ENCODE data around the gene ERBB4.

Gene ERBB4

DNA sequence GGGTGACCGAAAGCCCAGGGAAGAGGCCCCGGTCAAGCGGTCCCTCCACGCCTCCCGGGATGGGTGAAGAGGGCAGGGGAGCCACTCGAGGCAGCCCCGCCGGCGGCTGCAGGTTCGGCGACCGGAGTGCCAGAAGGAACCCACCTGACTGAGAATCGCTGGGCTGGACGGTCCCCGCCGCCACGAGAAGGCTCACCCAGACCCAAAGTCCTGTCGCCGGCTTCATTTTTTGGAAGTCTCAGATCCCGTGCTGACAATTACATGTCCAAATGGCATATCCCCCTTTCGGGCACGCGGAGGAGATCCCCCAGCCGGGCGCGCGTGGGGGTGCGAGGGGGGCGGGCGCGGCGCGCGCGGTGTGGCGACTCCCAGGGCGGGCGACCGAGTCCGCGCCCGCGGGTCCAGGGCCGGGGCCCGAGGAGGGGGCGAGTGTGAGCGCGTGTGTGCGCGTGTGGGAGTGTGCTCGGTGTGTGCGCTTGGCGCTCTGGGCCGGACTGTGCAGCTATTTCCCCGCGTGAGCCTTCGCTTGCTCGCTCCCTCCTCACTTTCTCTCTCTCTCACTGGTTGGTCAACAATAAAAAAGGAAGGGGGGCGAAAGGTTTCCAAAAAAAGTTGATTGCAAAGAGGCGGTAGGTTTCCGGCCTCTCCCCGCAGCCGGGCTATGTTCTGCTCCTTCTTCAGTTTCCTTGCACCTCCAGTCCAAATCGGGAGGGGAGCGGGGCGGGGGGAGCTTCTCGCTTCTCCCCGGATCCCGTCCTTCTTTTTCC lies at the start of gene ERBB4:
Gene ERBB4, minus strand, starts transcription at position 498 of the 767 bp plus-strand sequence. Its CDS starts 272 bp downstream, at position 226.
- no peak for DNase-seq

DNA sequence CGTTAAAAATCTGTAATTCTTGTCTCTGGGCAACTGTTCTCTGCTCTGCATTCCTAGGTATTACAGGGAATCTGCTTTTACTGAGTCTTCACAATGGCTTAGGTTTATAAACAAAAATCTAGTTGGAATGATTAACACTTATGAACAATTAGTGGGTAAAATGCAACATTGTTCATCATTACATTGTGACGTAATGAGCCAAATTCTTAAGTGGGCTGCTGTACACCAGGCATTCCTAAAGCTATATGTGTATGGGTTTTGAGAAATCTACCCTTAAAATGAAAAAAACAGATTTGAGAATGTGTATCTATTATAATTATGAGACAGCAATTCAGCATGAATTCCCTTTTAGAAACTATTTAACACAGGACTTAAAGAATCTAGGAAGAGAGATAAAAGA lies 41.5 kb upstream of the ERBB4 start:
- DNase-seq: no peak

DNA sequence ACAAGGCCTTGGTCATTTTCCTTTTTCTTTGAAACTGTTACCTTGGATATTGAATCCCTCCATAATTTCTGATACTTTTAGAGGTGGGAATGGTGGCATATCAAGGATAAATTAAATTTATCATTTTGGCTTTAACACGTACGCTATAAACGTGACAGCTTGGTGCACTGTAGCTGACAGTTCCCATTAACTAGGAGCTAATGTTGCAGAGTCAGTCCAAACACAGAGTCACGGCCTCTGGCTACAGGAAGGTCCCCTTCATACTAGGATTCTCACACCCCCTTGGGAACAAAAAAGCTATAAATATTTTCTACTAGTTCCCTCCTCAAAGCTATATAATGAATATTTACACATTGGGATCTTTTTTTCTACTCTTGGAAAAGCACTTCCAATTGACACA lies 17.7 kb upstream of the ERBB4 start:
- DNase-seq: no peak

DNA sequence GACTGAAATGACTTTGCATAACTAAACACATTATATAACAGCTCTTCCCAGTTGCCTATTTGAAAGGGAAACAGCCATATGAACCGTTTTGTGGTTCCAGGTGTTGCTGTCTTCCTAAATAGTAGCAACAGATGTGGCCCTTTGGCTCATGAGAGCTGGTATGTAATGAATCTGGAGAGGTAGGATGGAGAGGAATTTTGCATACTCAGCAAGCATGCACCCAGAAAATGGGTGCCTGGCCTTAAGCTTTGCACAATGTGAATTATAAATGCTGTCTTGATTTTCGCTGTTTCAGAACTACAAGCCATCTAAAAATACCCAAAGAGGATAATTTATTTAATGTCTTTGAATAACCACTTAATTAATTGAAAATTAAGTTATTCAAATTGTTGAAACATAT lies 15.6 kb upstream of the ERBB4 start:
- DNase-seq: peak; percentile 11

DNA sequence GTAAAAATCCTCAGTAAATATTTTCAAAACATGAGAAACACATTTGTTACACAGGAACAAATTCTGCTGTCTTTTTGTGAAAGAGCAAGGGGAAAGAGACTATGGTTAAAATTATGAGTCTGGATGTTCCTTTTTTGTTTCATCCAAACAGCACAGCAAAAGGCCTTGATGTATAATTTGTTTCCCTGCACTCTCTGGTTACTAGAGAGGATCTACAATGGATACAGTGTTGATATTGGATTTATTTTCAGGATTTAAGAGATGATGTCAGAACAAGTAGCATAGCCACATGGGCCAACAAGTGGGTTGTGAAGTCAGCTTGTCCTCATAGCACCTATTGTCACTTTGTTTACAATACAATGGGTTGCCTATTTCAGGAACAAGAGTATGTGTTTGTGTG lies 11.3 kb upstream of the ERBB4 start:
- no peak for DNase-seq

GRCh38 chr2:212549463-212549862 lies 10.9 kb upstream of the ERBB4 start:
- no peak for DNase-seq

DNA sequence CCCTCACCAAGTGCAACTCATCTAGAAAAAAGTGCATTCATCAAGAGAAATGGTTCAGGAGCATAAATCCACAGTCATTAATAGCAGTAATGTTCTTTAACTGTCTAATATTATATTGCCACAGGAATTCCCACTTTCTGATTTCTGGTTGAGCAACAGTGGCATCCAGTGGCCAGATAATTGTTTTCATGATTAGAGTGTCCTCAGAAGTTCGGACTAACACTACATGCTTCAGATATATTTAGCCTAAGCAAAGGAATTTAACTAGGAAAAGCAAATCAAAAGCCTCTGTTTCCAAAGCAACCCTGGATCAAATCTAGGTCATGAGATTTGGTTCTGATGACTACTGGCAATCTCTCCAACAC lies 9.8 kb upstream of the ERBB4 start:
- no peak for DNase-seq

GRCh38 chr2:212547716-212548454 lies 9.3 kb upstream of the ERBB4 start:
- no peak for DNase-seq

GRCh38 chr2:212546669-212547068 lies 8.1 kb upstream of the ERBB4 start:
- DNase-seq: no peak

DNA sequence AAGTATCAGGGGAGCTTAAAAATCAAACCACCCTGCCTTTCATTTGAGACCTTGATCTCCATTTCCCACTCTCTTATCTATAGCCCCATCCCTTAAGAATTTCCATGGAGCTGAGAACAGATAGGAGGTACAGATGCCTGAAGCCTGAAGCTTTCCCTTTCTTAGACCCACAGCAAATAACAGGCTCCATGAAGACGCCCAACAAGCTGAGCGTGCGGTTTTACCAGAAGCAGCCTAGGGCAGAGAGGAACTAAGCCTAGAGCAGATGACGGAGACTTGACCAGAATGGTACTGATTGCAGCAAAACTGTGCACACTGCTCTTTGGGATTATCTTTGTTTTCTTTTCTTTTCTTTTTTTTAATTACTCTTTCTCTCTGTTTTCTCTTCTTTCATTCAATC lies 1.7 kb upstream of the ERBB4 start:
- DNase-seq: no peak

DNA sequence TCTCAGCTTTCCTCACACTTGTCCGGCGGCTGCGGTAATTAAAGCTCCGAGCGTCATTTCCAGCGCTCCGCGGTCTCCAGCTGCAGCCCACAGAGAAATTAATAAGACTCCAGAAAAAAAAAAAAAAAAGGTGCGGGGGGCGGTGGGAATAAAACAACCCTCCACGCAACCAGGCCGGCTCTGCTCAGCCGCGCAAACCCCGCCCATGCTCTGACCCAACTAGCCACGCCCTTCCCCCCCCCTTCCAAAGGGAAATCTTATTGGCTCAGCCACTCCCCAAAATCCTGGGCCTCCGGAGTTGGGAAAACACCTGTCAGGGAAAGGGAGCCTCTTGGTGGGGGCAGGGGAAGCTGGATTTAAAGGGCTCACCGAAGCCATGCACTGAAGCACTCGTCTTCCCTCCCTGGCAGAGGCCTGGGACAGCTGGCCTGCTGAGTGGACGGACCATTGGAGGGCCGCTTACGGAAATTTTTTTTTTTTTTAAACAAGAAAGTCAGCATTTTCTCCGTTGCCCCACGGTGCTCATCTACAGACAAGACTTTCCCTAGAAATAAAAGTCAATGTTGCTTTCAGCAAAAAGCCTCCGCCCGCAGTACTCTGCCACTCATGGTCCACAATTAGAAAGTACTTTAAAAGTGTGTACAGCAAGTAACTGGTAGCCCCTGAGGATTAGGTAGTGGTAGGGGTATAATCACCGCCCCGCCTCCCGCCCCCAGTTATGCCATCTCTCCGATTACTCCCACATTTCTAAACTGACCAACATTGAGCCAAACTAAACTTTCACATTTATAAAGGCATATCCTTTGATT lies 674 bp upstream of the ERBB4 start:
- DNase-seq: peak; percentile 43

- DNase-seq: no peak
Measured at GRCh38 chr2:212537726-212538304, 787 bp downstream of the ERBB4 start.

GRCh38 chr2:212536817-212537725 lies 1.5 kb downstream of the ERBB4 start:
- no peak for DNase-seq

GRCh38 chr2:212535996-212536816 lies 2.4 kb downstream of the ERBB4 start:
- DNase-seq: peak; percentile 37

DNA sequence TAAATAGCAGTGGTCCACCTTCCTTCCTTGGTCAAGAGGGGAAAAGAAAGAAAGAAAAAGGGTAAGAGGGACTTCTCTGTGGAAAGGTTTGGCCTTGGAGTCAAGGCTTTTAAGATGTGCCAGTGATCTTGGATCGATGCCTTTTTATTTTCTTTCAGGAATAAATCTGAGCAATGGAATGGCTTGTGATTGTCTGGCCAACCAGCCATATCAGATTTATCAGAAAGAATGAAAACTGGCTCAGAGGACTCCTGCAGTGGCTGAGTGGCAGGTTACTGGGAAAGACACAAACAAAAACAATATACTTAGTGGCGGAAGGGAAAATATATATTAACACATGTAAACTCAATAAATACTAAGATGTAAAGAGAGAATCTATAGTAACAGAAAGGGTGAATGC lies 4.3 kb downstream of the ERBB4 start:
- DNase-seq: no peak

GRCh38 chr2:212532585-212532984 lies 6.0 kb downstream of the ERBB4 start:
- DNase-seq: no peak

- no peak for DNase-seq
Measured at GRCh38 chr2:212532087-212532486, 6.5 kb downstream of the ERBB4 start.

DNA sequence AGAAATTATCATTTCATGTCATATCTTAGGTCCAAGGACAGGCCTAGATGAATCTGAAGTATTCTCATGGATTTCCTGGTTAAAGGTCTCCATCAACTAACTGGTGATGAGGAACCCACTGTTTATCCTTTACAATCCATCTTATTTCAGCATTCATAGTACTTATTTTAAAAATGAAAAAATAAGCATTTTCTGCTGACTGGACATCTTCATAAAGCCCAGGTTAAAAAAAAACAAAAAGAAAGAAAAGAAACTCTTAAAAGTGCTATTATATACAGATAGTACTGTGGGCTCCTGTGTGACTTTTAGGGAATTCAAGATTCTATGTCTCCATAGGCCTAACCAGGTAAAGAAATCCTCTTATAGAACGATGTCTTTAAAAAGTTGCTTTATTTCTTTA lies 7.1 kb downstream of the ERBB4 start:
- no peak for DNase-seq

DNA sequence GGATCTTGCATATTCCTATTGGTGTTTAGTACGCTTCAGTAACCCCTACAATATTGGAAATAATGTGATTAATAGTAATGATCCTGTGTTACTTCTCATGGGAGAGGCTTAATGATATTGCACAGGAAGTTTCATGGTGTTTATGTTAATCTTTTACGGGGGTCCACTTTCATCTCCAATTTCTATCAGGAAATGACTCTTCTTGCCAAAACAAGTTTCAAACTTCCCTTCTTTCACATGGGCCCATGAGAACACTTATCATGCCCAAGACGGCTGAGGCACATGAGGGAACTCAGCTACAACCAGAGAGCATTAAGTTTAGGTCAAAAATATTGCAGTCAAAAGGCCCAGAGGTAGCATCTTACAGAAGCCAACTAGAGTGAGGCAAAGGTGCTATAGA lies 7.6 kb downstream of the ERBB4 start:
- DNase-seq: no peak

GRCh38 chr2:212530373-212530772 lies 8.2 kb downstream of the ERBB4 start:
- DNase-seq: no peak
